ENCODE data around the gene RPS3A. TPM values are rescaled to one million over a fixed set of nuclear protein-coding genes. Genes with fewer than 3 reads are reported as not detected.
A peak's percentile ranks its signal among the peaks of the same experiment; 100 is the strongest.

RPS3A gene
- total RNA-seq, 2 donors from 2014 or later = 1,345 to 1,520 TPM

- TF ChIP-seq CTCF (IDR thresholded peaks at IDR 0.05) = no peak
- H3K9ac ChIP-seq (ENCODE audit: low read depth in 2 of 2, low read length in 2 of 2) = no peak overlapping the region
- H3K4me3 ChIP-seq = no peak overlapping the region
- no peaks in the 10 kb centered on the region for H3K36me3 ChIP-seq
- no peak for DNase-seq
- H3K9me3 ChIP-seq = no peaks in the 10 kb centered on the region
- H3K4me1 ChIP-seq = peaks cover 4% of the 10 kb centered on the region
- no peak overlapping the region for H3K27ac ChIP-seq
- intact Hi-C loops (cut with DNase I) = no loop called here
- H3K27me3 ChIP-seq = no peaks in the 10 kb centered on the region
These were observed 1.7 kb upstream of the RPS3A start for GRCh38 chr4:151097759-151098158.

- no peak for TF ChIP-seq CTCF (IDR thresholded peaks at IDR 0.05)
- Histone ChIP-seq H3K9ac (ENCODE audit: low read depth in 2 of 2, low read length in 2 of 2) (peak overlapping the region; percentile 64 to 76), H3K4me1 (peaks cover 4% of the 10 kb centered on the region), H3K27ac (peak overlapping the region; percentile 25), H3K27me3 (no peaks in the 10 kb centered on the region), H3K4me3 (peak overlapping the region; percentile 92), H3K36me3 (peaks cover 9% of the 10 kb centered on the region), H3K9me3 (no peaks in the 10 kb centered on the region)
- no peak for DNase-seq
- intact Hi-C loops (cut with DNase I) = no loop called here
These were observed 524 bp upstream of the RPS3A start for GRCh38 chr4:151098979-151099228.

- intact Hi-C loops (cut with DNase I) = no loop called here
- no peak for DNase-seq
- no peak for TF ChIP-seq CTCF (IDR thresholded peaks at IDR 0.05)
These were observed 569 bp downstream of the RPS3A start for GRCh38 chr4:151099976-151100417.

GRCh38 chr4:151100531-151100930, 1.1 kb downstream of the RPS3A start:
- peaks cover 4% of the 10 kb centered on the region for H3K4me1 ChIP-seq
- H3K36me3 ChIP-seq = peaks cover 20% of the 10 kb centered on the region
- no peaks in the 10 kb centered on the region for H3K27me3 ChIP-seq
- no peaks in the 10 kb centered on the region for H3K9me3 ChIP-seq
- peak overlapping the region; percentile 84 to 100 for H3K9ac ChIP-seq (ENCODE audit: low read depth in 2 of 2, low read length in 2 of 2)
- intact Hi-C loops (cut with DNase I) = no loop called here
- peak overlapping the region; percentile 92 for H3K4me3 ChIP-seq
- peak overlapping the region; percentile 82 for H3K27ac ChIP-seq
- TF ChIP-seq CTCF (IDR thresholded peaks at IDR 0.05) = no peak
- no peak for DNase-seq

More at GRCh38 chr4:151099976-151100417, 569 bp downstream of the RPS3A start:
- peaks cover 4% of the 10 kb centered on the region for H3K4me1 ChIP-seq
- no peaks in the 10 kb centered on the region for H3K27me3 ChIP-seq
- peak overlapping the region; percentile 82 for H3K27ac ChIP-seq
- peak overlapping the region; percentile 84 to 100 for H3K9ac ChIP-seq (ENCODE audit: low read depth in 2 of 2, low read length in 2 of 2)
- peak overlapping the region; percentile 92 for H3K4me3 ChIP-seq
- H3K36me3 ChIP-seq = peaks cover 16% of the 10 kb centered on the region
- H3K9me3 ChIP-seq = no peaks in the 10 kb centered on the region

GRCh38 chr4:151103758-151104157, 4.3 kb downstream of the RPS3A start:
- intact Hi-C loops (cut with DNase I) = no loop called here
- Histone ChIP-seq H3K9me3 (no peaks in the 10 kb centered on the region), H3K36me3 (peaks cover 20% of the 10 kb centered on the region)

More at GRCh38 chr4:151103758-151104157, 4.3 kb downstream of the RPS3A start:
- Histone ChIP-seq H3K4me3 (no peak overlapping the region), H3K4me1 (peaks cover 4% of the 10 kb centered on the region), H3K27me3 (no peaks in the 10 kb centered on the region), H3K27ac (no peak overlapping the region), H3K9ac (ENCODE audit: low read depth in 2 of 2, low read length in 2 of 2) (no peak overlapping the region)
- DNase-seq = no peak
- no peak for TF ChIP-seq CTCF (IDR thresholded peaks at IDR 0.05)

Data from colonic mucosa (tissue), 4 donors.